Measurements from ENCODE around the gene GNE. TPM values are rescaled to one million over a fixed set of nuclear protein-coding genes. Genes with fewer than 3 reads are reported as not detected.
"Not testable (repeated sequence)": the region's sequence is repeated elsewhere in the genome, so short reads cannot be mapped to it uniquely, and the experiment has no call there.

GNE gene
- total RNA-seq, 1 donor from 2014 or later = 7.2 TPM

- H3K27ac ChIP-seq = no peak overlapping the region
- no peak for DNase-seq (ENCODE audit: low spot score in 2 of 2)
- H3K9me3 ChIP-seq = no peaks in the 10 kb centered on the region
- H3K36me3 ChIP-seq = no peaks in the 10 kb centered on the region
- TF ChIP-seq, protein P1, sequence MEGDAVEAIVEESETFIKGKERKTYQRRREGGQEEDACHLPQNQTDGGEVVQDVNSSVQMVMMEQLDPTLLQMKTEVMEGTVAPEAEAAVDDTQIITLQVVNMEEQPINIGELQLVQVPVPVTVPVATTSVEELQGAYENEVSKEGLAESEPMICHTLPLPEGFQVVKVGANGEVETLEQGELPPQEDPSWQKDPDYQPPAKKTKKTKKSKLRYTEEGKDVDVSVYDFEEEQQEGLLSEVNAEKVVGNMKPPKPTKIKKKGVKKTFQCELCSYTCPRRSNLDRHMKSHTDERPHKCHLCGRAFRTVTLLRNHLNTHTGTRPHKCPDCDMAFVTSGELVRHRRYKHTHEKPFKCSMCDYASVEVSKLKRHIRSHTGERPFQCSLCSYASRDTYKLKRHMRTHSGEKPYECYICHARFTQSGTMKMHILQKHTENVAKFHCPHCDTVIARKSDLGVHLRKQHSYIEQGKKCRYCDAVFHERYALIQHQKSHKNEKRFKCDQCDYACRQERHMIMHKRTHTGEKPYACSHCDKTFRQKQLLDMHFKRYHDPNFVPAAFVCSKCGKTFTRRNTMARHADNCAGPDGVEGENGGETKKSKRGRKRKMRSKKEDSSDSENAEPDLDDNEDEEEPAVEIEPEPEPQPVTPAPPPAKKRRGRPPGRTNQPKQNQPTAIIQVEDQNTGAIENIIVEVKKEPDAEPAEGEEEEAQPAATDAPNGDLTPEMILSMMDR (IDR thresholded peaks at IDR 0.05) = no peak
- no peaks in the 10 kb centered on the region for H3K27me3 ChIP-seq
- H3K4me3 ChIP-seq = peak overlapping the region in 1 of 2 donors; percentile 28
- intact Hi-C loops (cut with DNase I) = no loop called here
- H3K4me1 ChIP-seq = peaks cover 0 to 5% of the 10 kb centered on the region in 2 donors
Observed at GRCh38 chr9:36276254-36276653, 18.0 kb upstream of the GNE start.

GRCh38 chr9:36275060-36275459, 16.8 kb upstream of the GNE start:
- peaks cover 0 to 5% of the 10 kb centered on the region in 2 donors for H3K4me1 ChIP-seq
- no peak overlapping the region for H3K27ac ChIP-seq
- no peak for DNase-seq (ENCODE audit: low spot score in 2 of 2)
- H3K27me3 ChIP-seq = no peaks in the 10 kb centered on the region
- no peak overlapping the region for H3K4me3 ChIP-seq
- TF ChIP-seq, protein P1 (IDR thresholded peaks at IDR 0.05) = no peak
- H3K36me3 ChIP-seq = no peaks in the 10 kb centered on the region
- intact Hi-C loops (cut with DNase I) = no loop called here
- no peaks in the 10 kb centered on the region for H3K9me3 ChIP-seq

DNA sequence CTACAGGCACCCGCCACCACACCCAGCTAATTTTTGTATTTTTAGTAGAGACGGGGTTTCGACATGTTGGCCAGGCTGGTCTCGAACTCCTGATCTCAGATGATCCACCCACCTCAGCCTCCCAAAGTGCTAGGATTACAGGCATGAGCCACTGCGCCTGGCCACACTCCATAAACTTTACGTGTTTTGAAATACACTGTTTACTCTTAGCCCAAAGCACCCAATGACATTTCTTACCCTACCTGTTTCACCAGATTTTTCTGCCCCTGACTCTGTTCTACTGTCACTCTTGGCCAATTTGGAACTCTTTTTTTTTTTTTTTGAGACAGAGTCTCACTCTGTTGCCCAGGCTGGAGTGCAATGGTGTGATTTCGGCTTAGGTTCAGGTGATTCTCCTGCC, 15.1 kb upstream of the GNE start:
- H3K9me3 ChIP-seq; H3K36me3 ChIP-seq; H3K4me3 ChIP-seq; DNase-seq (ENCODE audit: low spot score in 2 of 2); H3K4me1 ChIP-seq; intact Hi-C loops (cut with DNase I); H3K27ac ChIP-seq; H3K27me3 ChIP-seq: not testable (repeated sequence)

- DNase-seq (ENCODE audit: low spot score in 2 of 2) = no peak
- H3K36me3 ChIP-seq = no peaks in the 10 kb centered on the region
- intact Hi-C loops (cut with DNase I) = no loop called here
- no peaks in the 10 kb centered on the region for H3K4me1 ChIP-seq
- TF ChIP-seq, protein P1 (IDR thresholded peaks at IDR 0.05) = no peak
- no peak overlapping the region for H3K27ac ChIP-seq
- H3K9me3 ChIP-seq = no peaks in the 10 kb centered on the region
- no peak overlapping the region for H3K4me3 ChIP-seq
- no peaks in the 10 kb centered on the region for H3K27me3 ChIP-seq
Observed at GRCh38 chr9:36268007-36268427, 9.8 kb upstream of the GNE start.

- no peak for DNase-seq (ENCODE audit: low spot score in 2 of 2)
- no peaks in the 10 kb centered on the region for H3K27me3 ChIP-seq
- H3K4me1 ChIP-seq = no peaks in the 10 kb centered on the region
- TF ChIP-seq, protein P1 (IDR thresholded peaks at IDR 0.05) = no peak
- intact Hi-C loops (cut with DNase I) = no loop called here
- no peaks in the 10 kb centered on the region for H3K36me3 ChIP-seq
- no peak overlapping the region for H3K27ac ChIP-seq
- no peaks in the 10 kb centered on the region for H3K9me3 ChIP-seq
- no peak overlapping the region for H3K4me3 ChIP-seq
Observed at GRCh38 chr9:36264896-36265295, 6.6 kb upstream of the GNE start.

GRCh38 chr9:36263683-36264082, 5.4 kb upstream of the GNE start:
- TF ChIP-seq, protein P1 (IDR thresholded peaks at IDR 0.05) = no peak
- no peak overlapping the region for H3K27ac ChIP-seq
- no peaks in the 10 kb centered on the region for H3K9me3 ChIP-seq
- H3K36me3 ChIP-seq = no peaks in the 10 kb centered on the region
- H3K4me3 ChIP-seq = no peak overlapping the region
- intact Hi-C loops (cut with DNase I) = no loop called here
- no peaks in the 10 kb centered on the region for H3K27me3 ChIP-seq
- no peak for DNase-seq (ENCODE audit: low spot score in 2 of 2)
- no peaks in the 10 kb centered on the region for H3K4me1 ChIP-seq

Data from ascending aorta (tissue), 2 donors.